8988T (cell line): ENCODE data around the gene FILIP1L.
"Not testable (repeated sequence)": the region's sequence is repeated elsewhere in the genome, so short reads cannot be mapped to it uniquely, and the experiment has no call there.

Source experiments
- DNase-seq: peaks from one replicate; pipeline ENCODE4 v3.0.0; 2011

Gene FILIP1L

GRCh38 chr3:100073049-100073713 is 41.1 kb downstream of the FILIP1L start:
- no peak for DNase-seq

DNA sequence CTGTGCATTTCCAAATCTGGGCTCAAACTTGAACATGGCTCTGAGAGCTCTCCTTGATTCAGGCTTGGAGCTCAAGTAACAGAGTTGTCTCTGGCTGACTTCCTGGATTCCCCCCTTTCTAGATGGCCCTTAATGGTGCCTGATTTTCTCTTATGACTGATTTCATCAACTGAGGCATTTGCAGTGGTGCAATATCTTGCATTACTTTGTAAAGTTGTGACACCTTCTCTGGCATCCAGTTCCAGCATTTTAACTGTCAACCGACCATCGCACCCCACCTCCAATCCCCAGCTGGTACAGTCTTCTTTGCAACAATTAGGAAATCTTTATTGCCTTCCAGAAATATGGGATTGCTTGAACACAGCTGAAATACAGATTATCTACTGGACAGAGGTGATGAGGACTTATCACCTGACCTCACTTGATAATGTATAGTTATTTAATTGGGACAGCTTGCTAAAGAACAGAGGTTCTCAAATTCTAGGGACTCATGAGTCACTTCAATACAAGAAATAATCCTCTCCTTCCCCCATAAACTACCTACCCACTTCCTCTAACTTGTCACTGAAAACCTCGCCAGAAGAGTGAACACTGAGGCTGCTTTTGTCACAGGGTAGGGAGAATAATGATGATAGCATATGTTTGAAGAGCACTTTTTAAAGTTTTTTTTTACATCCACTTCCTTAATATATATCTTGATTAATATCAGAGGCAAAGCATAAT is 41.8 kb downstream of the FILIP1L start:
- no peak for DNase-seq

DNA sequence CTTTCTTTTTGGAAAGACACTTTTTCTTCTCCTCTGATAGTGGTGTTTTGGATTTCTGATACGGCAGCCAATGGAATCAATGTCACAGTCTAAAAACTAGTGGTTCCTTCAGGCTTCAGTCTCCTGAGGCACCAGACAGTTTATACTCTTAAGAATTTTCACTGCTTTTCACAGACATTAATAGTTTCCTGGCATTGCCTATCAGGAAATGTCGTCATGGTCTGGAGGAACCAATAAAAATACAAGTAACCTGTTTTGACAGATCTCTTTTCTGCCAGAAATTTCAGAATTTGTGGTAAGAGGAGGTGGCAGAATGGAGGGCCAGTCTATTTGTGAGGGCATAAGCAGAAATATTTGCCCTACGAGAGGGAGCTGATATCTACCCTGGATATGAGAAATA is 44.8 kb downstream of the FILIP1L start:
- DNase-seq, result no peak

GRCh38 chr3:100068826-100069225 is 45.5 kb downstream of the FILIP1L start:
- peak; percentile 18 for DNase-seq

GRCh38 chr3:100067589-100067988 is 46.7 kb downstream of the FILIP1L start:
- no peak for DNase-seq

GRCh38 chr3:100063929-100064461 is 50.3 kb downstream of the FILIP1L start:
- DNase-seq, result no peak

DNA sequence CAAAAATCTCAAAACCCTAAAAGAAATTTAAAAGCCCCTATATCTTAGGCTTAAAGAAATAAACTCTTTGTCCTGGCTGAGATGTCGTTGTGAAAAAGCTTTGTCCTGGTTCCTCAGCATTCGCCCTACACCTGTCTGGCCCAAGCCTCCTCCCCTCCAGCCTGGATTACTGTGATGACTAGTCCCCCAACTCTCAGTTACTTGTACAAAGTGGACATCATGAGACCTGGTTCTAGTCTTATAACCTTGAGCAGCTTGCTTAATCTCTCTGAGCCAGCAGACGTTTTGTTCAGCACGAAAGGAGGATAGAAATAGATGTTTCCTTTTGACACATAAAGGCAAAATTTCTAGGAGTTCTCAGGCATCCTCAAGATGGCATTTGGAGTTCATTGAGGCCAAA is 51.6 kb downstream of the FILIP1L start:
- DNase-seq, result no peak

GRCh38 chr3:100060685-100061484 is 53.4 kb downstream of the FILIP1L start:
- no peak for DNase-seq

DNA sequence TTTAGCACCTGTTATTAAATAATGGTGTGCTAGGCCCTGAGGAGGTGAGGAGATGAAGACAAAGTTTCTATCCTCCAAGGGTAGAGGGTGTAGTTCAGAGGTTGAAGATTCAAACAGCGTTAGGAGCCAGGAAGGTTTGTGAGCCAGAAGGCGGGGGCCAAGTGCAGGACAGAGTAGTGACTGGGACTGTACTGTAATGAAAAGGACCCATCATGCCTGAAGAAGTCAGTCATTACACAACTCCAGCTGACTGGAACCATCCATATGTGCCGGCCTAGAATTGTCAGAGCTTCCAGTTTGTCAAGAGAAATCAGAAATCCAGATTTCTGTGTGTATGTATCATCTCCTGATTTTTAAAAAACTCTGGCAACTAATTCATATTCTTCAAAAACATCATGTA is 54.8 kb downstream of the FILIP1L start:
- DNase-seq, result no peak

GRCh38 chr3:100057716-100058575 is 56.4 kb downstream of the FILIP1L start:
- no peak for DNase-seq

DNA sequence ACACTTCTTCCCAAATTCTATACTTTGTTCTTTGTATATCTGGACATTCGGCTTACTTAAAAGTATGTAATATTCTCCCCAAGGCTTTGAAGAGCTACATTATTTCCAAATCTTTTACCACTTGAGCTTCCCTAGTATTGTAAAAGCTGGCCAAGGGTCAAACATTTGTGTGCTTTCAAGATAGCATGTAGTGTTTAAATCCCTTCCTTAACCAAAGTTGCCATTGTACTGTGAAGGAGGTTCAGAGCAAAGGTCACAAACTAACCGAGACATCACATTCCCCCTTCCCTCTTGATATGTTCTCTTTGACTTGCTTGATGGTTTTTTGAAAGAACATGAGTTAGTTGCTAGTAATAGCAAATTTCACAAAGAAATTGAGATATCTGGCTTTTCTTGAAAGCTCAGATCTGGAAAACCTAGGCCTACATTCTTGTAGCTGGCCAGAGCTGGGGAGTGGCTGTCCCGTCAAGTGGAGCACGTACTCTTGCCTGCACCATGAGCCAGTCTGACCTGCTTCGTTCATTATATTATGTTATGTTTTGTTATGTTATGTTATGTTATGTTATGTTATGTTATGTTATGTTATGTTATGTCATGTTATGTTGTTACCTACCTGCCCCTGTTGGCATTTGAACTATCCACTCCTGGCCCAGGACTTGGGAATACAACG is 60.2 kb downstream of the FILIP1L start:
- DNase-seq, result no peak

GRCh38 chr3:100051513-100051912 is 62.8 kb downstream of the FILIP1L start:
- not testable (repeated sequence) for DNase-seq

- DNase-seq, result no peak
Measured at GRCh38 chr3:100048248-100048647, 66.1 kb downstream of the FILIP1L start.

GRCh38 chr3:100047455-100048141 is 66.7 kb downstream of the FILIP1L start:
- no peak for DNase-seq

DNA sequence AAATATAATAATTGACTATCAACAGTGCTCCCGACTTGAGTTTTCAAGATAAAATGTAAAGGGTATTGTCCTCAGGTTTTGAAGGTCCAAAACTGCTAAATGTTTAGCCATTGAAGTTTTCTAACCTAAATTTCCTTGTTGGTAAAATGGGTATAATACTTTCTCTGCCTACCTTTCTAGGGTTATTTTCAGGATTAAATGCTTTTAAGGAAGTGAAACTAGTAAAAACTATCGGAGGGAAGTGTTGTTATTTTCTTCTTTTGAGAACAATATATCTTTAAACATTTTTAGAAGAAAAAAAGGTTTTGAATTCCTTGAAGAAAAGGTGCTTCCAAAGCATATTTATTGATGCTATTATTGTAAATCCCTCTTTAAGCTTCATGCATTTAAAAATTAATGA is 67.3 kb downstream of the FILIP1L start:
- no peak for DNase-seq

GRCh38 chr3:100045696-100046095 is 68.6 kb downstream of the FILIP1L start:
- no peak for DNase-seq

GRCh38 chr3:100044369-100044768 is 69.9 kb downstream of the FILIP1L start:
- no peak for DNase-seq

GRCh38 chr3:100043271-100043670 is 71.0 kb downstream of the FILIP1L start:
- DNase-seq, result no peak

GRCh38 chr3:100042166-100042981 is 71.9 kb downstream of the FILIP1L start:
- no peak for DNase-seq

- DNase-seq, result no peak
Measured at GRCh38 chr3:100041328-100041749, 73.0 kb downstream of the FILIP1L start.
